Measurements from ENCODE around the gene RMP24.

GRCh38 chr18:35949903-35950627 lies 22.4 kb upstream of the RMP24 start:
- TF ChIP-seq POLR2A (IDR thresholded peaks at IDR 0.05): no peak
- TF ChIP-seq CTCF (IDR thresholded peaks at IDR 0.05): peak; percentile 89 to 98 (median 92)
